GM12801 (cell line): Measurements from ENCODE around the gene PPARA.

ENCODE experiments used
- TF ChIP-seq, protein P1 (sequence below): IDR thresholded peaks from one replicate; pipeline ENCODE4 v1.5.1; 2011; ENCODE audit warnings: control low read depth; ENCODE audit not compliant: insufficient read length; ENCODE audit errors: extremely low read depth

PPARA gene

DNA sequence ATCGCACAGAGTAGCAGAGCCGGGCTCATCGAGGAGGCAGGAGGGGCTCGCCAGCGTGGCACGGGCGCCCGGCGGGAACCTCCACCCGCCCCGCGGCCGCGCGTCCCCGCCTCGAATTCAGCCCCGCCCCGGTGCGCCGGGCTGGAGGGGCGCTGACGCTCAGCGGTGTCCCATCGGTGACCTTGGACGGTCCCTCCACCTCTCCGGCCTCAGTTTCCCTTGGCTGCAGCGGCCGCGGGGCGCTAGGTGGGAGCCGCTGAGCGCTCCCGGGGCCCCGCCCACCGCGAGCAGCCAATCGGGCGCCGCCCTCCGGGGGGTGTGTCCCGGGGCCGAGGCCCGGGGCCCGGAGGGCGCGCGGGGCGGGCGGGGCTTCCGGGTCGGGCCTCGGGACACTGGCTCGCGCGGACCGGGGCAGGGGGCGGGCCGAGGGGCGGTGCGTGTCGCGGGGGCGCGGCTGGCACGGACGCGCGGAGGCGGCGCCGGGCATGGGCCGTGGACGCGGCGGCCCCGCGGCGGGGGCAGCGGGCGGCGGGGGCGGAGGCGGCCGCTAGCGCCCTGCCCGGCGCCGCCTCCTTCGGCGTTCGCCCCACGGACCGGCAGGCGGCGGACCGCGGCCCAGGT is at the start of gene PPARA:
PPARA (plus strand) TSS at position 493 of the 621 bp plus-strand sequence. CDS start 47,858 bp downstream, outside the sequence.
- TF ChIP-seq, protein P1, sequence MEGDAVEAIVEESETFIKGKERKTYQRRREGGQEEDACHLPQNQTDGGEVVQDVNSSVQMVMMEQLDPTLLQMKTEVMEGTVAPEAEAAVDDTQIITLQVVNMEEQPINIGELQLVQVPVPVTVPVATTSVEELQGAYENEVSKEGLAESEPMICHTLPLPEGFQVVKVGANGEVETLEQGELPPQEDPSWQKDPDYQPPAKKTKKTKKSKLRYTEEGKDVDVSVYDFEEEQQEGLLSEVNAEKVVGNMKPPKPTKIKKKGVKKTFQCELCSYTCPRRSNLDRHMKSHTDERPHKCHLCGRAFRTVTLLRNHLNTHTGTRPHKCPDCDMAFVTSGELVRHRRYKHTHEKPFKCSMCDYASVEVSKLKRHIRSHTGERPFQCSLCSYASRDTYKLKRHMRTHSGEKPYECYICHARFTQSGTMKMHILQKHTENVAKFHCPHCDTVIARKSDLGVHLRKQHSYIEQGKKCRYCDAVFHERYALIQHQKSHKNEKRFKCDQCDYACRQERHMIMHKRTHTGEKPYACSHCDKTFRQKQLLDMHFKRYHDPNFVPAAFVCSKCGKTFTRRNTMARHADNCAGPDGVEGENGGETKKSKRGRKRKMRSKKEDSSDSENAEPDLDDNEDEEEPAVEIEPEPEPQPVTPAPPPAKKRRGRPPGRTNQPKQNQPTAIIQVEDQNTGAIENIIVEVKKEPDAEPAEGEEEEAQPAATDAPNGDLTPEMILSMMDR = no peak

DNA sequence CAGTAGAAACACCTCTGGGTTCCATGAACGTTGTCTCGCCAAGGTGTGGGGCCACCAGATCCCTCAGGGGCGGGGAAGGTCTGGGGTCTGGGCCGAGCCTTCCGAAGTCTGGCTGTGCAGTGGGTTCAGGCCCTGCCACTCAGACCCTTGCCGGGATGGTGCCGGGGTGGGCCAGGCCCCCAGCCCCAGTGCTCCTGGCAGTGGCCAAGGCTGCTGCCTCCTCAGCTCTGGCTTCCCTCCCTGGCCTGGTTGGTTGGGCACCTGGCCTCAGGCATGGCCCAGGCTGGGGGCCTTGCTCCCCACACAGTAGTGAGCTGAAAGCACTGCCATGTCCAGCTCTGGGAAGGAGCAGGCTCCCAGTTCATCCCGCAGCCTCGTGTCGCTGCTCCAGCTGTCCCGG is 48.2 kb upstream of the PPARA start:
- TF ChIP-seq, protein P1 = no peak

DNA sequence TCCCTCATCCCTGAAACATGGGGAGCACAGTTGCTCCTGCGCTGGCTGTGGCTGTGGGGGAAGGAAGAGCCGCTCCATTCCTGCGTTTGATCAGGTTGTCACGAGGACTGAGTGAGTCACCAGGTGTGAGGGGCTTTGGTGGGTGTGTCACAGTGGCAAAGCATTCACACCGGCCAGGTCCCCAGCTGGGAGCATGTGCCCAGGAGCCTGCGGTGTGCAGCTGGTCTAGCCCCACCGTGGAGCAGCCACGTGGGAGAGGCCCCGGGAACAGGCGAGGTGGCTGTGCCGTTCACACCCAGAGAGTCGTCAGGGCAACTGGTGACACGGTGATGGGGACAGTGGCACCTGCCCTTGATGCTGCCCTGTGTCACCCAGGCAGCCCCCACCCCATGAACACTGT is 47.6 kb upstream of the PPARA start:
- TF ChIP-seq, protein P1 = no peak

DNA sequence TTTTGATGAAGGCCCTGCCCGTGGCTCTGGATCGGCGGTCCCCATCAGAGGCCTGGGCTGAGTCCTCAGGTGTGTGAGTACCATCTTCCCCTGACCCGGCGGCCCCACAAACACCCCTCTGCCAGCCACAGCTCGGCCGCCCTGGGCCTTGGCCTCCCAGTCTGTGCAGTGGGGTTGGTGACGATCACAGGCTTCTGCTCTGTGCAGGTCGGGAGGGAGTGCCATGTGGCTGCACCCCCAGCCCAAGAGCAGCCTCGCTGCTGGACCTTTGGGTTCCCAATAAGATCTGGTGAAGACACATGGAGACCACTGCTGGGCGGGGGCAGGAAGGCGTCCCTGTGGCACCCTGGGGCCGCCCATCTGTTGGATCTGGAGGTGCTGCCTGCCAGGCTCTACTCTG is 47.1 kb upstream of the PPARA start:
- TF ChIP-seq, protein P1 = no peak

DNA sequence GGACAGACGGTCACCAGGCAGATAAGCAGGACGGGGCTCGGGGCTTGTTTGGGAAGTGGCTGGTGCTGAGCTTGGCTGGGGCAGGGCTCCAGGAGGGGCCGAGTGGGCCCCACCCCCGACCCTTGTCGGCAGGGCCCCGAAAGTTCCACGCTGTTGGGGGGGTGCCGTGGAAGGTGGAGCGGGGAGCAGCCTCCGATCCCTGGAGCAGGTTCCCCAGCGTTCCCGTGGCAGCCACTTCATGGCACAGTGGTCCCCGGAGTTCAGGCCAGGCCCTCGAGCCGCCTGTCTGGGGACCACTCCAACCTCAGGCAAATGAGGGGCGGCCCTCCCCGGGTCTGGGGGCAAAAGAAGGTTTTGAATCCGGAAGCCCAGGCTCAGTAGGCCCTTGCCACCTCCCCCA is 46.7 kb upstream of the PPARA start:
- TF ChIP-seq, protein P1 = no peak

DNA sequence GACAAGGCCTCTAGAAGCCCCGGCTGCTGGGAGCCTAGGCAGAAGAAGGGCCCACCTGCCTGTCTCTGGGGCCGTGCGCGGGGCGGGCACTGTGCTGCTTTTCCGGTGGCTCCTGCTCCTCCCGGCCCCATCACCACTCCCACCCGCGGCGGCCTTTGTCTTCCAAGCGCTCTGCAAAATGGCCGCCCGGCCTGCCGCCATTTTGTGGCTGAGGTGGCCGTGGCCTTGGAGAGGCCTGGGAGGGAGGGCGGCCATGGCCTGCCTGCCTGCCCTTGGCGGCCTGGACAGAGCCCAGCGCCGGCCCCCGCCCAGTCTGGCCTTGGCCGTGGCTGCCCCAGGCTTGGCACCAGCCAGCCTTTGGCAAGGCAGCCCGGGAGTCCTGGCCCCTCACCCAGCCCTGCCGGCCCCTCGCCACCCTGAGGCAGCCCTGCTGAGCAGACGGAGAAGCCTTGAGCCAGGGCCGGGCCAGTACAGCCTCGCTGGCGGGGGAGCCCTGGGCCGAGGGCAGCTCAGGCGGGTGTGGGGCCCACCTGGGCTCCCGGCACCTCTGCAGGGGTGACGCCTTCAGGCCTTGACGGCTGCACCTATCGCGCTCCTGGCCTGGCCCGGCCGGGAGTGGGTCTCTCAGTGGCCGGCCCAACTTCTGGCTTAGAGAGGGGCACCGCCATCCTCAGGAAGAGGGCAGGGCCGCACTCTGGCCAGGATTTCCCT is 46.0 kb upstream of the PPARA start:
- TF ChIP-seq, protein P1 = no peak

DNA sequence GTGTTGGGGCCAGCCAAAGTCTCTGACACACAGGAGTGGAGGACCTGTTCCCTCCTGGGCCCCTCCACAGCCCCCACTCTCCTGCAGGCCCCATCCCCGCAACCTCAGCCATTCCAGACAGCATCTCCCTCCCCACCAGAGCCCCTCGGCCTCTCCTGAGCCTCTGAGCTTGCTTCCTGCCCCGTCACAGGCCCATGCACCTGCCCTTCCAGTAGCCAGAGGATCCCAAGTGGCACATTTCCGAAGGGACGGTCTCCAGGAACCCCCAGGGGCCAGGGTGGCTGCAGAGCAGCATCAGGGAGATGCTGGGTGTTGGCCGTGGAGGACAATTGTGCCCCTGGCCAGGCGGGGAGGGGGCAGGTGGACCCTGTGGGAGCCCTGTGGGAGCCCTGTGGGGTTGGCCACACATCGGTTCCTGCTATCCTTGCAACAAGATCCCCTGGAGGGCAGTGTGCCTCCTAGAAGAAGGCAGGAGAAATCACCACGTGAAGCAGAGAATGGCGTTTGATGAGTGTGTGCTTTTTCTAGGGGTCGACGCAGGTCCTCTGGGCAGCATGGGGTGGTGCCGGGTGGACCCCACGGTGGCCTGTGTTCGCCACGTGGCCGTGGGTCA is 45.3 kb upstream of the PPARA start:
- TF ChIP-seq, protein P1 = no peak
